Suppressor macrophage treated with lipopolysaccharide for 4 hours (primary cell): ENCODE data around the gene IMPA2.

Source experiments
- DNase-seq: peaks from one replicate; pipeline ENCODE4 v3.0.0-alpha.2; 2020

IMPA2 gene

GRCh38 chr18:11991021-11991795 lies 9.9 kb downstream of the IMPA2 start:
- no peak for DNase-seq

GRCh38 chr18:11992096-11992790 lies 10.9 kb downstream of the IMPA2 start:
- DNase-seq, result no peak

DNA sequence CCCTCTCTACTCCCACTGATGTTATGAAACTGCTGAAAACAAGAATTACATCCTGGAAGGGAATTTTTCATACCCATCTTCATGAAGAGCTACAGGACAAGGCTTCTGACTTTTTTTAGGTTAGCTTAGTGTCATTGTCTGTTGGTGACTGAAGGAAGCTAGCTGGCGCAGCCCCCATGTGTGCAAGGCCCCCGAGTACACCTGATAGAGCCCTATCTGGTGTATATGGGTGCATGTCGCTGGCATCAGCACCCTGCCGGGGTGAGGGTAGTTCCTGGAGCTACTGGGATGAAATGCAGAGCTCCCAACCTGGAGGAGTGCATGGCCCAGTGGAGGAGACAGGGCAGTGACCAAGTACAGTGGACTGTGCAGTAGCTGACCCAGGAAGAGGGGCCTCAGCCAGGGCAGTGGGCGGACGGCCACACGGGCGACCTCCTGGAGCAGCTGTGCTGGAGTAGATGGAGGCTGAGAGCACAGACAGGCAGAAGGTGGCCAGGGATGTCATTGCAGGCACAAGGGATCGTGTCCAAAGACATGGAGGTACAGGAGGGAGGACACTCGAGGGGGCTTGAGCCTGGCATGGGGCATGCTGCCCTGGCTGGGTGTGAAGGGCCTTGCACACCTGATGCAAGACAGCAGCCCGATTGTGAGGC lies 12.1 kb downstream of the IMPA2 start:
- DNase-seq, result no peak

GRCh38 chr18:11994336-11994702 lies 13.0 kb downstream of the IMPA2 start:
- DNase-seq, result peak; percentile 23

- DNase-seq, result peak; percentile 15
These were observed 13.6 kb downstream of the IMPA2 start for GRCh38 chr18:11994703-11995444.

DNA sequence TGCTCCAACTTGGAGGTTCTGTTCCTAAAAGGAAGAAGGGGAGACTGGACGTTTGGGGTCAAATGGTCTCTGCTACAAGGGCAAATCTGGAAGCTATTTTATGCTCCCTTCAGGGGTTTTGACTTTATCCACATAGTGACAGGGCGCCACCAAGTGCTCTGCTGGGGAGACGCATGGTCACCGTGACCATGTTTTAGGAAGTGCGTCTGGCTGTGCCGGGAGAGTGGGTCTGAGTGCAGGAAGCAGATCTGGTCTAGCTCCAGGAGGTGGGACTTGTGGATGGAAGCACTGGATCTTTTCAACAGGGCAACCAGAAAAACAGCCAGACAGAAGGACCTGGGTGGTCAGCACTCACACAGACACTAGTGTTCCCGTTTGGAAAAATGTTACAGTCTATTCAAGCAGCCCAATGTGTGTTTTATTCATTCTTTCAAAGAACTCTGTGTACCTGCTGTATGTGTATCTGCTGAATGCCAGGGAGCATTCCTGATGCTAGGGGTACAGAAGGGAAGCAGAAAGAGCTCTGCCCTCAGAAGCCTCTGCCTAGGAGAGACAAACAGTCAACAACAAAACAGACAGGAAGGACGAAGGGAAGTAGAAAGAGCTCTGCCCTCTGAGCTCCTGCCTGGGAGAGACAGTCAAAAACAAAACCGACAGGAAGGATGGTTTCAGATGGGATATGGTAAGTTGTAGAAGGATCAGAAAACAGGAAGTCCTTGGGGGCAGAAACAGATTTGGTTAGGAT lies 14.3 kb downstream of the IMPA2 start:
- peak; percentile 81 for DNase-seq

GRCh38 chr18:11996190-11996754 lies 15.0 kb downstream of the IMPA2 start:
- DNase-seq, result no peak

DNA sequence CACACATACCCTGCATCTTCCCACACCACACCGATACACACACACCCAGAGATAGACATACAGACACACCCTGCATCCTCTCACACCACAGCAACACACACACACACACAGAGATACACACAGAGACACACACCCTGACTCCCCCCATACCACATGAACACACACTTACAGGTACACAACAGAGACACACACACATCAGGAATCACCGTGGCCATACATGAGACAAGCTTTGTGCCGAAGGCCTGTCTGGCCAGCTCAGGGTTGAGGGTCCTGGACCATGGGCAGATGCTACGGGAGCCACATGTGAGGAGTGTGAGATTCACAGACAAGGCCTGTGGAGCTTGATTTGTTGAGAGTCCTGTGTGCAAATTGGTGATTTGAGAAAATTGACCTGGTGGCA lies 15.6 kb downstream of the IMPA2 start:
- DNase-seq, result no peak

DNA sequence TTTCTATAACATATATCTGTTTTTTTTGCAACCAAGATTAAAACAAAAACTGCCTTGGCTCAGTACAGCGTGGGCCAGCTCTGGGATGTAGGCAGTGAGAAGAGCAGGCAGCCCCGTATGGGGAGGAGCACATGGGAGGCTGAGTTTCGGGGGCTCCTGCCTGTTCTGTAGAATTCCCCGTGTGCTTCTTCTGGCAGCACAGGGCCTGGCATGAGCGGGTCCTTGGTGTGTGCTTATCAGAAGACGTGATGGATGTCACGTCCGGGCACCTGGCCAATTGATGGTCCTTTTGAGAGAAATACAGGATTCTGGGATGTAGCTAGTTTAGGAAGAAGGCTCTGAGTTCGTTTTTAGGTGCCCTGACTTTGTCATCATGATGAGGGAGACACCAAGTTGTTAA lies 16.2 kb downstream of the IMPA2 start:
- no peak for DNase-seq

- DNase-seq, result no peak
These were observed 16.9 kb downstream of the IMPA2 start for GRCh38 chr18:11998193-11998592.

GRCh38 chr18:11999429-11999828 lies 18.1 kb downstream of the IMPA2 start:
- no peak for DNase-seq

GRCh38 chr18:12000072-12000659 lies 18.9 kb downstream of the IMPA2 start:
- DNase-seq, result no peak

DNA sequence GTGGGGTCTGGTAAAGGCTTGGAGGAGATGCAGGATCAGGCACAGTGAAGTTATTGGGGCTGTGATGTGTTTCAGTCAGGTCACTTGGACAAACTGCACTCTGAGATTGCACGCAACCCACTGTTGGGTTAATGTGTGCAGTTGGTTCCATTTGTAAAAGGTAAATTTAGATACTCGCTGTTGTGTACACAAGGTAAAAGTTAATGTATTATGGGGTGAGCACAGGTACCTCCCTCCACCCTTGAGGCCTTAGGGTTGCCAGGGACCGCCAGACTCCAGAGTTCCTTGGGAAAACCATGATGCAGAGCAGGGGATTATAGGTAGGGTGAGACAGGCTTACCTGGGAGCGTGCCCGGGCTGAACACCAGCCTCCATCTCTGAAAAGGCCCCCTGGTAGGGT lies 20.1 kb downstream of the IMPA2 start:
- DNase-seq, result no peak

DNA sequence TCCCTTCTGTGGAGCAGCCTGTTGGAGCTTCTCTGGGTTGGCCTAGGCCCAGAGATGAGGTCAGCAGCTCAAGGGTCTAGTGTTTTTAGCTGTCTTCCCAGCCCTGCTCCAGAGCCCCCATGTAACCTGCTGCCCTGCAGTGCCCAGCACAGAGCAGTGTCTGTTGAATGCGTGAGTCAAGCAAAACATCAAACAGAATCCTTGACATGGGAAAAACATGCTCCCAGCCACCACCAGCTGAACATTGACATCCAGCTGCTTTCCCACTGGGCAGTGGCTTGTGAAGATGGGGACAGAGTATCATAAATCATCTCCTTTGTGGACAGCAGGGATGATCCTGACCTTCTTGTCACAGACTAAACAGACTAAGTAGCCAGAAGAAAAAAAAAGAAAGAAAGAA lies 22.6 kb downstream of the IMPA2 start:
- no peak for DNase-seq

DNA sequence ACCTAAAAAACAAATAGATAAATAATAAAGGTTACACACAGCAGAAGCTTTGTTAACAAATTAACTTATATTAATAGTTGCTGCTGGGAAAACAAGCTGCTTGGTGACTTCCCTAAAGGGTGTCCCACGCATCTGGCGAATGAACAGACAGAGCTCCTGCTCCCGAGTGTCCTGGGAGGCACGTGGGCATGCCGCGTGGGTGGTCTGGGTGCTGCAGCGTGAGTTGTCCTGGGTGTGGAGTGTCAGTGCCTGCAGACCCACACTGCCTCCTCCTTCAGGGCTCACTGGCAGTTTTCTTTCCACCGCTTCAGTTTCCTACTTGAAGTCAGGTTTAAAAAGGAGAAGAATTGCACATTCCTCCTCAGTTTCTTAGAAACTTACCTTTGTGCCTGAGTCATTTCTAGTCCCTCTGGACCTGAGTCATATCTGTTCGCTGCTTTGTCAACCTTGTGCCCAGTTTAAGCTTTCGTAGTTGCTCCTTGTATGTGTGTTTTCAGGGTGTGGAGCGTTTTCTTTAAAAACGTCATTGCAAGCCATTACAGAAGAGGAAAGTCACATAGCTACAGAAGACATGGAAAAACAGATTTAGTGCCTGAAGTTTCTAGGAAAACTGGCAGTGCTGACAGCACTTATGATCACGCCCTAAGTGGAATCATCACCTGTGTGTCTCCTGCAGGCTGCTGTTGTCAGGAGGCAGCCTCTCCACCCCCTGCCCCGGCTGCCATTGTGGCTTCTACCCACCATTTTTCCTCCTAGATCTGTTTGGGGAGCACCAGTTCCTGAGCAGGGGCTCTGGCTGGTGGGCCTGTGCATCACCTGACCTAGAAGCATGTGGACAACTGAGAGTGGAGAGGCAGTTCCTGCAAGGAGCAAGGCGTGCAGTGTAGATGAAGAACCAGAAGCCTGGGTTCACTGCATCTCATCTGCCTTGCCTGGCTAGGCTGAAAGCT lies 24.5 kb downstream of the IMPA2 start:
- no peak for DNase-seq

DNA sequence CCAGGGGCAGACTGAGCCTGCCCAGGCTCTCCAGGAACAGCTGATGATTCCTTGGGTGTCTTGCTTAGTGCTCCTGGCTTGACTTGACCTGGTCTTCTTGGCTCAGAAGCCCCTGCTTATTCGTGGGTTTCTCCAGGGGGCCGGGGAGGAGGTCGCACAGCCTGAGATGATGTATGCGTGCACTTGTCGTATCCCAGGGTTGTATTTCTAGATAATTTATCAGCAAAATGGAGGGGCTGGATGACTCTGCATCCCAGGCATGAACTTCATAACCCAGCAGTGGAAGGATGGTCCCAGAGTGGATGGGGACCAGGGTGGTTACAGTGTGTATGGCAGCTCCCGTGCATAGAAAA lies 25.2 kb downstream of the IMPA2 start:
- DNase-seq, result no peak

DNA sequence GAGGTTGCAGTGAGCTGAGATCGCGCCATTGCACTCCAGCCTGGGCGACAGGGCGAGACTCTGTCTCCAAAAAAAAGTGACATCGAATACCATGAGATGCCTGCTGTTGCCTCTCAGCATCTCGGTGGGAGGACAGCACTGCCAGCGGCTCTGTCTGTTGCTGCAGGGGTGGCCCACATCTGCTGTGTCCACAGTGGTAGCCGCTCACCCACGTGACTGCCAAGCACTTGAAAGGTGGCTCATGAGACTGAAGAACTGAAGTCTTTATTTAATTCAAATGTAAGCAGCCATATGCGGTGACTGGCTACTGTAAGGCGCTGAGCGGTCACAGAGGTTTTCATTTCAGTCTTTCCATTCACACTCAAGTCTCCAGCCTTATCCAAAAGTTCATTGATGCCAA lies 25.8 kb downstream of the IMPA2 start:
- DNase-seq, result no peak

- no peak for DNase-seq
These were observed 27.0 kb downstream of the IMPA2 start for GRCh38 chr18:12008181-12008767.

- no peak for DNase-seq
These were observed 27.7 kb downstream of the IMPA2 start for GRCh38 chr18:12008842-12009580.
